ENCODE results near the gene CCDC60.

GRCh38 chr12:119570771-119571170, 236.2 kb downstream of the CCDC60 start:
- no peak for TF ChIP-seq CTCF (IDR thresholded peaks at IDR 0.05)
- no peak for TF ChIP-seq POLR2A (IDR thresholded peaks at IDR 0.05)

Data from lower leg skin (tissue), 3 donors.